Melanocyte of skin (primary cell): ENCODE data around the gene DPH3. TPM values are rescaled to one million over a fixed set of nuclear protein-coding genes. Genes with fewer than 3 reads are reported as not detected.

ENCODE experiments used
- total RNA-seq, 2 donors: library from RNA; depleted of rRNA; stranded (reverse); fragments of >200 nt; gene quantifications; 2 replicates each; pipeline ENCODE4 v1.2.3, GENCODE V29; 2012

The DPH3 gene
- 10 to 100 TPM; 21.7 to 23.3 TPM for total RNA-seq

DNA sequence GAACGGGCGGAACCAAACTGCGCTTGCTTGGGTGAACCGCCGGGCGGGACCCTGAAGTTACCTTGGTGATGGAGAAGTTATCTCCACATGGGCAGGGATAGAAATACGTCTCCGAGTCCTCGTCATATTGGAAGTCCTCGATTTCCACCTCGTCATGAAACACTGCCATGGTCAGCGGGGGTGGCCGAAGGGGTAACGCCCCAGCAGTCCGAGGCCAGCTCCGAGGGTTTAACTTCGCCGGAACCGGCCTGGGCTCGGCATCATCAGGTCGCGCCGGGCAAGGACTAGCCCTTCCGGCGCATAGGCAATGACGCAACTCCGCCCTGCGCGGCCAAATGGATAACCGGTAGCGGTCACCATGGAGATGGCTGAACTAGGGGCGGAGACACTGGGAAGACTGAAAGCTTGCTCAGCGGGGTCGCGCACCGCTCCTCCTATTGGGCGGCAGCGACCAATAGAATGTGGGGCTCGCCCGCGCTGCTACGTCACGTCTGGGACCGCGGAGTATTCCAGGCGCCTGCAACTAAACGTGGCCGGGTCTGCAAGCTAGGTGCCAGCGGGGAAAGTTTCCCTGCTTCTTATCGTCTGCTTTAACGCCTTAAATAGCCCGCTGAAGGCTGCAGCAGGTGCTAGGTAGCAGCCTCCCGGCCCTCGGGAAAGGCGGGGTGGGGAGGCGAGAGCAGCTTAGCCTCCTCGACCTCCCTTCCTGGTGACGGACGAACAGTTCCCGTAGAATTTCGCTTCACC is at the start of gene DPH3, which contains the start of gene OXNAD1:
Gene DPH3 (minus strand): TSS at position 236 of the 747 bp plus-strand sequence. CDS start 67 bp downstream, at position 169.
Gene OXNAD1 (plus strand): TSS at position 505 of the 747 bp plus-strand sequence. CDS start 5,741 bp downstream, outside the sequence.

Other genes with a start within 250 kb of the DPH3 start
- gene GALNT15, start 90.3 kb downstream of the DPH3 start, total RNA-seq, result 1 to 10 TPM in 1 of 2 donors, under 1 TPM in 1; 0.33 to 4.1 TPM
- gene OXNAD1, start 269 bp upstream of the DPH3 start, total RNA-seq, result 10 to 100 TPM; 22.7 to 29.6 TPM
- gene RFTN1, start 248.8 kb upstream of the DPH3 start, total RNA-seq, result 10 to 100 TPM; 18.3 to 21.3 TPM